Bronchial epithelial cell (primary cell): ENCODE data around the gene YKT6. TPM values are rescaled to one million over a fixed set of nuclear protein-coding genes. Genes with fewer than 3 reads are reported as not detected.

Source experiments
- DNase-seq: peaks from one replicate; pipeline ENCODE4 v3.0.0-alpha.2; 2010; ENCODE audit warnings: low read depth
- FAIRE-seq: peaks from 2 replicates; lab custom pipeline; 2011; peaks lifted over from hg19 to GRCh38; lab: Jason Lieb, UNC
- H3K27me3 ChIP-seq: 2 replicates; pipeline ENCODE4 v1.5.1; 2011; ENCODE audit warnings: low read length; ENCODE audit not compliant: control insufficient read depth, insufficient read depth
- H3K36me3 ChIP-seq: 2 replicates; pipeline ENCODE4 v1.5.1; 2011; ENCODE audit warnings: low read length; ENCODE audit not compliant: control insufficient read depth, insufficient read depth
- H3K4me3 ChIP-seq: 2 replicates; pipeline ENCODE4 v1.5.1; 2011; ENCODE audit warnings: mild to moderate bottlenecking, low read depth, low read length, control low read depth
- total RNA-seq: library from RNA; depleted of rRNA; stranded (reverse); fragments of >200 nt; gene quantifications from 2 replicates; pipeline ENCODE4 v1.2.1, GENCODE V29; 2014
- TF ChIP-seq, protein P1 (sequence below): IDR thresholded peaks from 2 replicates; pipeline ENCODE4 v1.5.1; 2011; ENCODE audit warnings: mild to moderate bottlenecking, moderate library complexity, low read length, control low read depth, inconsistent platforms; ENCODE audit not compliant: insufficient read depth, severe bottlenecking

YKT6 gene
- total RNA-seq, 1 donor from 2014 or later: 74.5 TPM

DNA sequence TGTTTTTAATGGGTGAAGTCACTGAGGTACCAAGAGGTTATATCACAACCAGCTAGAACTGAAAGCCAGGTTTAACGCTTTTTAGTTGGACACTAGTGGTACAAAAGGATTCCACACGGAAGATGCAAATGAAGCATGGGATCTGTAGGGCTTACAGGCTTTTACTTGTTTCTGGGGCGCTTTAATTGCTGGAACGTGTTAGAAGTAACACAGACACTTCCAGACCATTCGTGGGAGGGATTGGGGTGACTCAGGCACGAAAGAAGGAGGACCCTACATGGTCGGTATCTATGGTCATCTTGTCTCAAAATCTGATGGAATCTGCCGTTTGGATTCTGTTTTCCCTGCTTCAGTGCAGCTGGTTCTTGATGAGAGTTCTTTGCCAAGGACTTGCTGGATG, 1.0 kb downstream of the YKT6 start:
- DNase-seq (peak; percentile 55), FAIRE-seq (no peak)
- Histone ChIP-seq H3K4me3 (peak overlapping the region; percentile 99), H3K36me3 (peaks cover 10% of the 10 kb centered on the region), H3K27me3 (no peaks in the 10 kb centered on the region)
- TF ChIP-seq, protein P1, sequence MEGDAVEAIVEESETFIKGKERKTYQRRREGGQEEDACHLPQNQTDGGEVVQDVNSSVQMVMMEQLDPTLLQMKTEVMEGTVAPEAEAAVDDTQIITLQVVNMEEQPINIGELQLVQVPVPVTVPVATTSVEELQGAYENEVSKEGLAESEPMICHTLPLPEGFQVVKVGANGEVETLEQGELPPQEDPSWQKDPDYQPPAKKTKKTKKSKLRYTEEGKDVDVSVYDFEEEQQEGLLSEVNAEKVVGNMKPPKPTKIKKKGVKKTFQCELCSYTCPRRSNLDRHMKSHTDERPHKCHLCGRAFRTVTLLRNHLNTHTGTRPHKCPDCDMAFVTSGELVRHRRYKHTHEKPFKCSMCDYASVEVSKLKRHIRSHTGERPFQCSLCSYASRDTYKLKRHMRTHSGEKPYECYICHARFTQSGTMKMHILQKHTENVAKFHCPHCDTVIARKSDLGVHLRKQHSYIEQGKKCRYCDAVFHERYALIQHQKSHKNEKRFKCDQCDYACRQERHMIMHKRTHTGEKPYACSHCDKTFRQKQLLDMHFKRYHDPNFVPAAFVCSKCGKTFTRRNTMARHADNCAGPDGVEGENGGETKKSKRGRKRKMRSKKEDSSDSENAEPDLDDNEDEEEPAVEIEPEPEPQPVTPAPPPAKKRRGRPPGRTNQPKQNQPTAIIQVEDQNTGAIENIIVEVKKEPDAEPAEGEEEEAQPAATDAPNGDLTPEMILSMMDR: no peak

- H3K27me3 ChIP-seq: no peaks in the 10 kb centered on the region
- TF ChIP-seq, protein P1: no peak
- no peak for FAIRE-seq
- no peak overlapping the region for H3K4me3 ChIP-seq
- DNase-seq: no peak
- H3K36me3 ChIP-seq: peaks cover 27% of the 10 kb centered on the region
These were observed 5.2 kb downstream of the YKT6 start for GRCh38 chr7:44206008-44206407.

- no peak for DNase-seq
These were observed 7.3 kb downstream of the YKT6 start for GRCh38 chr7:44208085-44208484.

GRCh38 chr7:44210107-44210506, 9.3 kb downstream of the YKT6 start:
- TF ChIP-seq, protein P1: no peak
- H3K4me3 ChIP-seq: no peak overlapping the region
- DNase-seq (no peak), FAIRE-seq (no peak)
- no peaks in the 10 kb centered on the region for H3K27me3 ChIP-seq
- peaks cover 32% of the 10 kb centered on the region for H3K36me3 ChIP-seq

More at GRCh38 chr7:44208085-44208484, 7.3 kb downstream of the YKT6 start:
- Histone ChIP-seq H3K4me3 (no peak overlapping the region), H3K36me3 (peaks cover 30% of the 10 kb centered on the region), H3K27me3 (no peaks in the 10 kb centered on the region)
- FAIRE-seq: no peak
- TF ChIP-seq, protein P1: no peak

DNA sequence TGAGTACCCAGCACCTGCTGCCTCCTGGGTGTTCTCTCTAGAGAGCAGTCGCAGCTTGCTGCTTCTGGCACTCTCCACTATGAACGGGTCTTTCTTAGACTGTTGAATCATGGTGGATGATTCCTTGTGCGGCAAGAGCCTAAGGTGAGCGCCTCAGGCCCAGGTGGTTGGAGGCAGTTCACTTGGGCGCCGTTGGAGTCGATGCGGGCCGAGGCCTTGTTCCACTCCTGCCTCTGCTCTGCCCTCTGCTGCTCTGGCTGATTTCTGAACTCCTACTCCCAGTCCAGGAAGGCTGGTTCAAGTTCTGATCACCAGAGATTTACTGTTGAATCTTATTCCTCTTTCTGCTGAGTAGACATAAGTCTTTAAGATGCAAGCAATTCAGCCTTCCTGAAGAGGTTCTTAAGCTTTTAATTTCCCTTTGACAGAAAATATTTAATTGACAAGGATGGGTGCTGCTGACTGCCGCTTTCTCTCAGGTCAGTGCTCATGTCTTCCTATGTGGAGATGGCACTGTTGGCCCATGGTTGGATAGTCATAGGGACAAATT, 10.4 kb downstream of the YKT6 start:
- TF ChIP-seq, protein P1: no peak
- Histone ChIP-seq H3K4me3 (no peak overlapping the region), H3K36me3 (peaks cover 31% of the 10 kb centered on the region), H3K27me3 (no peaks in the 10 kb centered on the region)
- no peak for FAIRE-seq
- no peak for DNase-seq

DNA sequence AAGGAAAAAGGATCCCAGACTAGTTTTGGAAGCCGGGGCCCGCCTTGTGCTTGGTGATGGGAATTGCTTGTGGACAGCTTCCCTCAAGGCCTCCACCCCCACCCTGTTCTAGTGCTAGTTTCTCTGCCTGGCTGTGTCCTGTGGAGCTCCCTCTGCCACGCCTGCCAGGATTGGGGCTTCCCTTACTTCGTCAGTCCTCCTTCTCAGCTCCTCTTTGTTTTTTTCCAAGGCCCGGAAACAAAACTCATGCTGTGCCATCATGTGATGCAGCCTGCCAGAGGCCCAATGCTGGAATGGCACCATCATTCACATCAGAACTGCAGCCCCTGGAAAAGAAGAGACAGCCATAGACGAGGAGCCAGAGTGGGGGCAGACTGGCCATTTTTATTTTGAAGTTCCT, 11.2 kb downstream of the YKT6 start:
- H3K27me3 ChIP-seq: no peaks in the 10 kb centered on the region
- no peak overlapping the region for H3K4me3 ChIP-seq
- TF ChIP-seq, protein P1: no peak
- no peak for DNase-seq
- FAIRE-seq: no peak
- peaks cover 27% of the 10 kb centered on the region for H3K36me3 ChIP-seq
